ENCODE measurements around the gene CTRB2. TPM values are rescaled to one million over a fixed set of nuclear protein-coding genes. Genes with fewer than 3 reads are reported as not detected.
"Not testable (repeated sequence)": the region's sequence is repeated elsewhere in the genome, so short reads cannot be mapped to it uniquely, and the experiment has no call there.

CTRB2 gene
- total RNA-seq, 4 donors from 2014 or later, result not detected

DNA sequence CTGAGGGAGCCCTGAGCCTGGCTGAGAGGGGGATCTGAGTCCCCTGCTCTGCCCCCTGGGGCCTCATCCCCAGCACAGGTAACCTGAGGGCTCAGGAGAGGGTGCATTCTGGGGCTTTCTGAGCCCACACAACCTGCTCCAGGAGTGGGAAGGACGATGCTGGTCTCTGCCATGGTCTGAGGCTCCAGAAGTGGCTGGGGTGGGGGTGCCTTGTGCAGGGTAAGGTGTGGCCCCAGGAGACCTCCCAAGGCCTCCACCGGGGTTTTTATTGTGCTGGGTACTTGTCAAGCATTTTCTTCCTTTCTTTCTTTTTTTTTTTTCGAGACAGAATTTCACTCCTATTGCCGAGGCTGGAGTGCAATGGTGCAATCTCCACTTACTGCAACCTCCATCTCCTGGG, 12.1 kb upstream of the CTRB2 start:
- 59% methylated on average over 4 of the region's 4 CpGs for WGBS
- Histone ChIP-seq H3K4me1 (no peaks in the 10 kb centered on the region), H3K4me3 (no peak overlapping the region), H3K27ac (no peak overlapping the region), H3K9me3 (no peaks in the 10 kb centered on the region), H3K36me3 (no peaks in the 10 kb centered on the region), H3K27me3 (peaks cover under 1% of the 10 kb centered on the region)
- DNase-seq (ENCODE audit: low spot score in 2 of 2), result no peak
- TF ChIP-seq EP300 (IDR thresholded peaks at IDR 0.05), result no peak
- no peak for TF ChIP-seq POLR2A (IDR thresholded peaks at IDR 0.05)
- TF ChIP-seq POLR2AphosphoS5 (IDR thresholded peaks at IDR 0.05), result no peak
- TF ChIP-seq, protein P1, sequence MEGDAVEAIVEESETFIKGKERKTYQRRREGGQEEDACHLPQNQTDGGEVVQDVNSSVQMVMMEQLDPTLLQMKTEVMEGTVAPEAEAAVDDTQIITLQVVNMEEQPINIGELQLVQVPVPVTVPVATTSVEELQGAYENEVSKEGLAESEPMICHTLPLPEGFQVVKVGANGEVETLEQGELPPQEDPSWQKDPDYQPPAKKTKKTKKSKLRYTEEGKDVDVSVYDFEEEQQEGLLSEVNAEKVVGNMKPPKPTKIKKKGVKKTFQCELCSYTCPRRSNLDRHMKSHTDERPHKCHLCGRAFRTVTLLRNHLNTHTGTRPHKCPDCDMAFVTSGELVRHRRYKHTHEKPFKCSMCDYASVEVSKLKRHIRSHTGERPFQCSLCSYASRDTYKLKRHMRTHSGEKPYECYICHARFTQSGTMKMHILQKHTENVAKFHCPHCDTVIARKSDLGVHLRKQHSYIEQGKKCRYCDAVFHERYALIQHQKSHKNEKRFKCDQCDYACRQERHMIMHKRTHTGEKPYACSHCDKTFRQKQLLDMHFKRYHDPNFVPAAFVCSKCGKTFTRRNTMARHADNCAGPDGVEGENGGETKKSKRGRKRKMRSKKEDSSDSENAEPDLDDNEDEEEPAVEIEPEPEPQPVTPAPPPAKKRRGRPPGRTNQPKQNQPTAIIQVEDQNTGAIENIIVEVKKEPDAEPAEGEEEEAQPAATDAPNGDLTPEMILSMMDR (IDR thresholded peaks at IDR 0.05), result no peak

DNA sequence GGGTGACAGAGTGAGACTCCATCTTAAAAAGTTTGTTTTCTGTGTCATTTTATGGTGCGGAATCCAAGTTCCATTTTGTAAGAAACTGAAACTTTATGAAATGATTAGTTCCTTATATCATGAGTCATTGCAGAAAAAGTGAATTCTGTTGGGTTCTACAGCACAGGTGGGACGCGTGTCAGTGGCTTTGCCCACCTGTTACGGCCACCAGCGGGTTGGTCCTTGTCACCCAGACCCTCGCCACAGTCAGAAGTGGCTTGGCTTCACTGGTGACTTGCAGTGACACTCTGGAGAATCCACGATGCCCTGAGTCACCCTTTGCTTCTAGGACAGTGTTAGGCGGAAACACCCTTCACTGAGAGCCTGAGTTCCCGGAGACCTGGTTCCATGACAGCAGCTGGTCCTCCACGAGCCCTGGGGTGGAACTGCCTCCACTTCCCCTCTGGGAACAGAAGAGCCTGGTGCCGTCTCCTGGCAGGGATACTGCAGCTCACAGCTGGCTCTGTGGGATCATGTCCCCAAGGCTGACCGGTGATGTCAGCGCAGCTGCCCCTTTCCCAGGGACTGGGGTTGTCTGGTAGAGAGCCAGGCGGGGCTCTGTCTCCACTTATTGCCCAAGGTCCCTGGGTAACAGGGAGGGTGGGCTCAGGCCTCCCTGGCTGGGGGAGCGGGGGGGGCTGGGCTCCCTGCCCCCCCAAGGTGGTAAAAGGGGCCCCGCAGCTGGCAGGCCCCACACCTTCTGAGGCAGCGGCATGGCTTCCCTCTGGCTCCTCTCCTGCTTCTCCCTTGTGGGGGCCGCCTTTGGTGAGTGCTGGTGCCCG, 11.5 kb upstream of the CTRB2 start, which contains the start of gene CTRB1:
TSS of gene CTRB1 (plus strand) at position 733 of the 821 bp plus-strand sequence. CDS start at position 753, 20 bp downstream.
- 78% methylated on average over 12 of the region's 19 CpGs for WGBS

DNA sequence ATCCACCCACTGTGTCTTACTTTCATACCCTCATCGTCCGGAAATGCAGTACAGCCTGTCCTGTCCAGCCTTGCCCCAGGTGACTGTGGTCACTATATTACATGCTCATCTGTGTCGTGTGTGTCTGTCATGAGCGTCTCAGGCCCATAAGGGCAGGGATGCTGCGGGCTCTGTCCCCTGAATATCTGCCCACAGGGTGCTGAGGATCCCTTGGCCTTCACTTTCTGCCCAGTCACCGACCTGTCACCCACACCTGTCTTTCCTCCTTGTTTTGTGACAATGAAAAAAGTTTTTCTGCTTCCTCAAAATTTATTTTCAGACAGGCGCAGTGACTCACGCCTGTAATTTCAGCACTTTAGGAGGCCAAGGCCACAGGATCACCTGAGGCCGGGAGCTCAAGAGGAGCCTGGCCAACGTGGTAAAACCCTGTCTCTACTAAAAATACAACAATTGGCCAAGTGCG, 10.5 kb upstream of the CTRB2 start:
- no peak for DNase-seq (ENCODE audit: low spot score in 2 of 2)
- Histone ChIP-seq H3K27me3 (no peaks in the 10 kb centered on the region), H3K9me3 (no peaks in the 10 kb centered on the region), H3K27ac (no peak overlapping the region), H3K4me3 (no peak overlapping the region), H3K4me1 (no peaks in the 10 kb centered on the region), H3K36me3 (no peaks in the 10 kb centered on the region)
- TF ChIP-seq EP300 (IDR thresholded peaks at IDR 0.05), result no peak
- no peak for TF ChIP-seq POLR2AphosphoS5 (IDR thresholded peaks at IDR 0.05)
- TF ChIP-seq, protein P1 (IDR thresholded peaks at IDR 0.05), result no peak
- TF ChIP-seq POLR2A (IDR thresholded peaks at IDR 0.05), result no peak
- WGBS, result 91% methylated on average over 11 of the region's 11 CpGs

More for the DNA sequence above, 11.5 kb upstream of the CTRB2 start, which contains the start of gene CTRB1:
- Histone ChIP-seq H3K36me3 (no peaks in the 10 kb centered on the region), H3K4me1 (no peaks in the 10 kb centered on the region), H3K27me3 (no peaks in the 10 kb centered on the region), H3K27ac (no peak within 1 kb of the TSS), H3K9me3 (no peaks in the 10 kb centered on the region), H3K4me3 (no peak within 1 kb of the TSS)
- DNase-seq (ENCODE audit: low spot score in 2 of 2), result no peak
- no peak for TF ChIP-seq POLR2A (IDR thresholded peaks at IDR 0.05)
- no peak for TF ChIP-seq POLR2AphosphoS5 (IDR thresholded peaks at IDR 0.05)
- TF ChIP-seq EP300 (IDR thresholded peaks at IDR 0.05), result no peak
- TF ChIP-seq, protein P1 (IDR thresholded peaks at IDR 0.05), result no peak

DNA sequence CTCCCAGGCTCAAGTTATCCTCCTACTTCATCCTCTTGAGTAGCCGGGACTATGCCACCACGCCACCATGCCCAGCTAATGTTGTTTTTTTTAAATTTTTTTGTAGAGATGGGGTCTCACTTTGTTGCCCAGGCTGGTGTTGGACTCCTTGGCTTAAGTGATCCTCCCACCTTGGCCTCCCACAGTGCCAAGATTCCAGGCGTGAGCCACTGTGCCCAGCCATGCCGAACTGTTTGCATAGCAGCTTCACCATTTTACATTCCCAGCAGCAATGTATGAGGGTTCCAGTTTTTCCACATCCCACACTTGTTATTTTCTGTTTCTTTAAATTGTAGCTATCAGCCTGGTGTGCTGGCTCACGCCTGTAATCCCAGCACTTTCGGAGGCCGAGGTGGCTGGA, 9.6 kb upstream of the CTRB2 start:
- no peak overlapping the region for H3K27ac ChIP-seq
- H3K36me3 ChIP-seq, result no peaks in the 10 kb centered on the region
- H3K4me1 ChIP-seq, result no peaks in the 10 kb centered on the region
- no peak for DNase-seq (ENCODE audit: low spot score in 2 of 2)
- no peaks in the 10 kb centered on the region for H3K27me3 ChIP-seq
- 90% methylated on average over 7 of the region's 7 CpGs for WGBS
- no peaks in the 10 kb centered on the region for H3K9me3 ChIP-seq
- TF ChIP-seq, protein P1 (IDR thresholded peaks at IDR 0.05), result no peak
- no peak for TF ChIP-seq POLR2AphosphoS5 (IDR thresholded peaks at IDR 0.05)
- no peak overlapping the region for H3K4me3 ChIP-seq

DNA sequence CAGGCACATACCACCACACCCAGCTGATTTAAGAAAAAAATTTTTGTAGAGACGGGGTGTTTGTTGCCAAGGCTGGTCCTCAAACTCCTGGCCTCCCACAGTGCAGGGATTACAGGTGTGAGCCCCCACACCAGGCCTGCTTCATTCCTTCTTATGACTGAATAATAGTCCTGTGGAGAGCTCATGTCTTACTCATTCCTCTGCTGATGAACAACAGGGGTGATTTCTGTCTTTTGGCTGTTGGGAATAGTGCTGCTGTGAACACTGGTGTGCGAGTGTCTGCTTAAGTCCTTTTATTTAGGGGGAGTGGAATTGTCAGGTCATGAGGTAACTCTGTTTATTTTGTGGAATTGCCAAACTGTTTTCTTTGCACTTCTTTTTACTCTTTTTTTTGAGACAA, 9.2 kb upstream of the CTRB2 start:
- Histone ChIP-seq H3K36me3 (no peaks in the 10 kb centered on the region), H3K4me1 (no peaks in the 10 kb centered on the region), H3K27me3 (no peaks in the 10 kb centered on the region), H3K9me3 (no peaks in the 10 kb centered on the region), H3K27ac (no peak overlapping the region), H3K4me3 (no peak overlapping the region)
- TF ChIP-seq EP300 (IDR thresholded peaks at IDR 0.05) (no peak), POLR2AphosphoS5 (IDR thresholded peaks at IDR 0.05) (no peak), POLR2A (IDR thresholded peaks at IDR 0.05) (no peak)
- TF ChIP-seq, protein P1 (IDR thresholded peaks at IDR 0.05), result no peak
- no peak for DNase-seq (ENCODE audit: low spot score in 2 of 2)
- WGBS, result 85% methylated on average over 2 of the region's 2 CpGs

DNA sequence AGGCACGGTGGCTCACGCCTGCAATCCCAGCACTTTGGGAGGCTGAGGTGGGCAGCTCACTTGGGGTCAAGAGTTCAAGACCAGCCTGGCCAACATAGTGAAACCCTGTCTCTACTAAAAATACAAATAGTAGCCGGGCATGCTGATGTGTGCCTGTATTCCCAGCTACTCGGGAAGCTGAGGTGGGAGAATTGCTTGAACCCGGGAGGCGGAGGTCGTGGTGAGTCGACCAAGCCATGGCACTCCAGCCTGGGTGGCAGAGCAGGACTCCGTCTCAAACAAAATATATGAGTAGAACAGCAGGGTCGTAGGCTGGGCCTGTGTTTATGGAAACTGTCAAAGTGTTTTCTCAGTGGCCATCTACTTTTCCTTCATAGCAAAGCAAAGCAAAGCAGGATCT, 4.3 kb upstream of the CTRB2 start:
- H3K36me3 ChIP-seq; H3K27ac ChIP-seq; H3K4me3 ChIP-seq; H3K4me1 ChIP-seq; H3K9me3 ChIP-seq; H3K27me3 ChIP-seq; DNase-seq (ENCODE audit: low spot score in 2 of 2): not testable (repeated sequence)
- 88% methylated on average over 10 of the region's 10 CpGs for WGBS

Data from suprapubic skin (tissue), 4 donors.